ENCODE results near the gene MYO5A.

DNA sequence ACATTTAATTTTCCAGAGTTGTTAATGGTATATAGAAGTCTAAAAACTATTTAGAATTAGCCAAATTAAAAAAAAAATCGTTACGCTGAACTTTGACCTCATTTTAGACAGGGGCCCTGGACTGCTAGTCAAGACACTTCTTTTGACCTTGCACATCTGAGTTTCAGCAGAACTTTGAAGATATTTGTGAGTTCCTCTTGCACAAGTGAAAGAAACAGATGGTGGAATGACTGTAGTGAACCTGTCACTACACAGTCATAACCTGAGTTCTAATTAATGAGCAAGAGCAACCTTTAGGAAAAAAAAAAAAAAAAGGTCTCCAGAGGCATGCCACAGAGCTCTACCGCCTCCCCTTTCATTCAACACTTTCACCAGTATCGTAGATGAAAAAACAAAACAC, 238.4 kb downstream of the MYO5A start:
- no peak for TF ChIP-seq POLR2AphosphoS5 (IDR thresholded peaks at IDR 0.05; ENCODE audit: low read depth)
- TF ChIP-seq, protein P1, sequence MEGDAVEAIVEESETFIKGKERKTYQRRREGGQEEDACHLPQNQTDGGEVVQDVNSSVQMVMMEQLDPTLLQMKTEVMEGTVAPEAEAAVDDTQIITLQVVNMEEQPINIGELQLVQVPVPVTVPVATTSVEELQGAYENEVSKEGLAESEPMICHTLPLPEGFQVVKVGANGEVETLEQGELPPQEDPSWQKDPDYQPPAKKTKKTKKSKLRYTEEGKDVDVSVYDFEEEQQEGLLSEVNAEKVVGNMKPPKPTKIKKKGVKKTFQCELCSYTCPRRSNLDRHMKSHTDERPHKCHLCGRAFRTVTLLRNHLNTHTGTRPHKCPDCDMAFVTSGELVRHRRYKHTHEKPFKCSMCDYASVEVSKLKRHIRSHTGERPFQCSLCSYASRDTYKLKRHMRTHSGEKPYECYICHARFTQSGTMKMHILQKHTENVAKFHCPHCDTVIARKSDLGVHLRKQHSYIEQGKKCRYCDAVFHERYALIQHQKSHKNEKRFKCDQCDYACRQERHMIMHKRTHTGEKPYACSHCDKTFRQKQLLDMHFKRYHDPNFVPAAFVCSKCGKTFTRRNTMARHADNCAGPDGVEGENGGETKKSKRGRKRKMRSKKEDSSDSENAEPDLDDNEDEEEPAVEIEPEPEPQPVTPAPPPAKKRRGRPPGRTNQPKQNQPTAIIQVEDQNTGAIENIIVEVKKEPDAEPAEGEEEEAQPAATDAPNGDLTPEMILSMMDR (IDR thresholded peaks at IDR 0.05; ENCODE audit: insufficient read depth, low read length): no peak
